GM18907 (cell line): ENCODE results near the gene UBE2F.
"Not testable (repeated sequence)": the region's sequence is repeated elsewhere in the genome, so short reads cannot be mapped to it uniquely, and the experiment has no call there.

Experiments
- ATAC-seq: cut with Tn5 transposase; IDR thresholded peaks from one replicate; pipeline ENCODE4 v1.9.1; 2021; ENCODE audit warnings: mild to moderate bottlenecking, moderate library complexity; ENCODE audit not compliant: unreplicated experiment

The UBE2F gene

DNA sequence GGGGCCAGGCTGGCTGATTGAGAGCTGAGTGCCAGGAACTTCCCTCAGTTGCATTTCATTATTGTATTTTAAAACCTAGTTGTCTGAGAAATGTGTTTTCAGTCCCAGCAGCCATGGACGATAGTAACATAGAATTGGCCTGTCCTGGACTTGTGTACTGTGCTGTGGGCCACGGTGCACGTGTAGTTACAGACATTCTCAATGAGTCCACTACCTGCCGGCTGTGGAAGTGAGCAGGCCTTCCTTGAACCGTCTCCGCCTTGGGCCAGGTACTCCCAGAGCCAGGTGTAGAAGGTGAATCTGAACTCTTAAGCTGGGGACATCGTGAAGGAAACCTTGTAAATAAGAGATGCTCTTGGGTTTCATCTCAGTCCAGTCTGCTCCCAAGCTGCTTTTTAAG, 47.0 kb downstream of the UBE2F start:
- ATAC-seq: no peak

DNA sequence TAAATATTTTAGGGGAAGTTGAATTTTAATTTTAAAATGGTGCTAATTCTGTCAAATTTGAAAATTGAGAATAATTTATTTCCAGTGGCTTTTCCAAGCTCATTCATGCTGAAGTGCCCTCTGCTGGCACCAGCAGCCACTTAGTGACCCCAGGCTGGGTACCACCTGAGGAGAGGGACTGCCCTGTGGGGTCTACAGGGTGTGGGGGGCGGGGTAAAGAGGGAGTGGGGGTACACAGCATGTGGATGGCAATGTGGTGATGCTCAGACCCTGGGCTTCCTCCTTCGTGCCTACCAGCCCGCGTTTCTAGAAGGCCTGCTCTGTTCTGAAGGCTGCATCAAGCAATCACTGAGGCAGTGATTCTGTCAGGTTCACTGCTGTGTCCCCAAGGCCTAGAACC, 48.9 kb downstream of the UBE2F start:
- no peak for ATAC-seq

DNA sequence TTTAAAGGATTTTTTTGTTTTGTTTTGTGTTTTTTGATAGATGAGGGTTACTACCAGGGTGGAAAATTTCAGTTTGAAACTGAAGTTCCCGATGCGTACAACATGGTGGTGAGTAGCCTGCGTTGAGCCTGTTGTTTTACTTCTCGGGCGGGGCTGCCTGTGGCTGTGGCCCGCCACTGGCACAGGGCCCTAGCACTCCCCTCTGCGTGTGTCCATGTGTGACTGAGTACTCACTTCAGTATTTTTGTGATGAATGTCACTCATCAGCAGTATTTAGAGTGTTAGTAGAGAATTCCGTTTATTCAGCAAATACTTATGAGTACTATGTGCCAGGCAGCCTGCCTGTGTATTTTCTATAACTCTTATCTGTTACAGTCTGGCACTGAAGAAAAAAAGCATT, 49.7 kb downstream of the UBE2F start:
- ATAC-seq: no peak

DNA sequence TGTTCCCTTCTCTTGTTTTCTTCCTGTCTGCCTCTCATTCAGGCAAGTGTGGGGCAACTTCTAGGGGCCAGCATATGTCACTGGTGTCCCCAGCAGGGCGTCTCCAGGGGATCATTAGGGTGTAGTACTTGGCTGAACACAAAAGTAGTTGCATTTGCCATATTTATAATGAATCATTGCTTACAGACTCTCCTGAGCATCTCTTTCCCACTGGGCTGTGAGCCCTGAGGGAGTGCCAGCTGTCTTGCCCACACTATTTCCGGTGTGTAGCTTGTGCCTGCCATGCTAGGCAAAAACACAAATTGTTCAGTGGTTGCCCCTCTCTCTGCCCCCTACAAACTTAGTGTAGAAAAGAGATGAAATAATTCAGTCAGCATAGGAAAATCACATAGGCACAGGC, 53.1 kb downstream of the UBE2F start:
- ATAC-seq: no peak

DNA sequence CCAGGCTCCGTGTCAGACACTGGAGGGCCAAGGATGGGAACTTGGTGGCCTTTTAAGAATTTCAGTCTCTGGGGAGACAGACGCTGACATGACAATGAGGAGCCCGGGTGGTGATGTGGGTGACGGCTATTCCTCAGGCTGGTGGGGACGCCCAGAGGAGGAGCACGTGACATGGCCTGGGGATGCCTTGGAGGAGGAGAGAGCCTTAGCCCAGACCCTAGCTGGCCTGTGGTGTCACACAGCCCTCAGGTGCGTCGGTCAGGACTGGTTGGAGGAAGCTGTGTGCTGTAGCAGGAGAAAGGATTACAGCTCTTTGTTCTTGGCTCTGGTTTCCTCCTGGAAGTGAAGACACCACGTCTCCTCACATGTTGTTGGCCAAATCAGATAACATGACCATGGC, 54.0 kb downstream of the UBE2F start:
- ATAC-seq: no peak

DNA sequence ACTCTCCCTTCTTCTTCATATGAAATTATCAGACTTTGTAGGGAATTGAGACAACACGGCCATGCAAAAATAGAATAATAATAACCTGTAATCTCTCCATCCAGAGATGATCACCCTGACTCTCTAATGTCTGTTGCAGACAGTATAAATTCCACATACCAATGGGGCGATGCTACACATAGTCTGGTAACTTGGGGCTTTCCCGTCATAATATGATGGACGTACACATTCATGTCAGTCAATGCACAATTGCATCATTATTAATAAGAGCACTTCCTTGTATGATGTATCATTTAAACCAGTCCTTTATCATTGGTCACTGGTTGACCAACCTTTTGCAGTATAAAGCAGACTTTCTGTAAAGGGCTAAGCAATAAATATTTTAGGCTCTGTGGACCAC, 54.5 kb downstream of the UBE2F start:
- ATAC-seq: no peak

DNA sequence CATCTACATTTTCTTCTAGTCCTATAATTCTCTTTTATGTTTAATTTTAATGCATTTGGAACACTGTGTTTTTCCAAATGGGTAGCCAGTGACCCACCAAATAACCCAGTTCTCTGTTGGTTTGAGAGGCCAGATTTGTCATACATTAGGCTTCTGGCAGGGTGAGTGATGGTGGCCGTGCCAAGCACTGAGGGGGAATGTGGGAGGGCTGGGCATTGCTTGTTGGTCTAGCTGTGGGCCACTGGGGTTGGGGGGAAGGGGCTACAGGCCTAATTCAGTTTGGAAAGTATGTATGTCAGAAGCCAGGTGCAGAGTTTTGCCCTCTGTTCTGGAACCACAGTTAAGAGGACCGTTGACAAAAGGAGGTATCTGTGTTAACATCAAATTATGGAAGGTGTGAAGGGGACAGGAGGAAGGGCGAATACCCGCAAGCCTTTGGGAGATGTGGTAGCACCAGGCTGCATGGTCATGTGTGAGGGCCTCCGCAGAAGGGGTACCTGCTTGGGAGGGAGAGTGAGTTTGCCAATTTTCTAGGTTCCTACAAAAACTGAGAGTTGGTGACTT, 55.9 kb downstream of the UBE2F start:
- ATAC-seq: no peak

DNA sequence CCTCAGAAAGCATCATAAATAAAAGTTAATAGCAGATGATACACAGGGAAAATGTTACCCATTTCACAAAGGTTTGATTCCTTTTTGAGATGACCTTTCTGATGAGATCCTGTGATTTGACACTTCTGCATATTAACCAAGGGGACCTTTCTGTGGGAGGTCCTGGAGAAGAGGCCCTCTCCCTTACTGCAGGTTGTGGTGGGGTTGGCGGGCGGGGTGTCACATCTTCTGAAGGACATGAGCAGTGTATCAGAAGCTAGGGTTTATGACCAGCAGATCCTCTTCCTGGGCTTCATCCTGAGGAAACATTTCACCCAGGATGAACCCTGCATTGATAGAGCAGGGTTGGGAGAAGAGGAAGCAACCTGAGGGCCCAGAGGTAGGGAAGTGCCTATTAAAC, 56.8 kb downstream of the UBE2F start:
- no peak for ATAC-seq

DNA sequence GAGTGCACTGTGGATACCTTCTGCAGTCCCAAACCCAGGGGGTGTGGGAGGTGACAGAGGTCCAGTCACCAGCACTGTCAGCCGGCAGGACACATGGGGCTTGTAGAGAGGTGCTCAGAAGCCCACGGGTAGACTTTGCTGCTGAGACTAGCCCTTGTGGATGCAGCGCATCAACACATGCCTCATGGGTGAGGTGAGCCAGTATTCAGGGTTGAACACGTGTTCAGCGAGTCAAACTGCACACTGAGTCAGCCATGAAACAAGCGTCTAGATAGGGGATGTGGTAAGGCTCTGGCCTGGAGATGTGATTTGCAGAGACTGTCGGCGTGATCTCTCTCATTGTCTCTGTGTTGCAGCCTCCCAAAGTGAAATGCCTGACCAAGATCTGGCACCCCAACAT, 58.2 kb downstream of the UBE2F start:
- ATAC-seq: no peak

DNA sequence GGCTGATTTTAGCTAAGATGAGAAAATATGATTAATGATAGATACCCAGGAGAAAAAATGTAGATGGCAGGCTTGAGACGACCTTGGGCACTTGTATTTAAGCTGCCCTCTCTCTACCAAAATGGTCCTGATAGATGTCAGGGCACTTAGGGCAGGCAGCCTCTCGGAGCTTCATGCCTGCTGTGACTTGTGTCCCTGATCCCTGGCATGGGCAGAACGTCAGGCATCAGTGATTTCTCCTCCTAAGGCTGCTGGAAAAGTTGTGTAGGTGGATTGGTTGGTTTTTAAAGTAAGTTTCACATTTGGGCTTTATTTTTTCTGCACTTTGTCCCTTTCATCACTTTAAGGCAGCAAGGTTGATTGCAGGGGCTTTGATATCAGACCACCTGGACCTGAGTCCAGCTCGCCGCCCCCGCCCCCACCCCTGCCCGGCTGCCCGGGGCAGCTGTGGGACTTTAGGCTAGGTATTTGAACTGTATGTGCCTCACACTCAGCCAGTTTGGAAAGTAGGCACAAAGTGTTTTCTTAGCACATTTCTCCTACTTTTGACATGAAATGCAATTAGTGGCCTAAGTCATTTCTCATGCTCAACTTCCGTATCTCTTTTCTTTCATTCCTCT, 59.0 kb downstream of the UBE2F start:
- ATAC-seq: no peak

DNA sequence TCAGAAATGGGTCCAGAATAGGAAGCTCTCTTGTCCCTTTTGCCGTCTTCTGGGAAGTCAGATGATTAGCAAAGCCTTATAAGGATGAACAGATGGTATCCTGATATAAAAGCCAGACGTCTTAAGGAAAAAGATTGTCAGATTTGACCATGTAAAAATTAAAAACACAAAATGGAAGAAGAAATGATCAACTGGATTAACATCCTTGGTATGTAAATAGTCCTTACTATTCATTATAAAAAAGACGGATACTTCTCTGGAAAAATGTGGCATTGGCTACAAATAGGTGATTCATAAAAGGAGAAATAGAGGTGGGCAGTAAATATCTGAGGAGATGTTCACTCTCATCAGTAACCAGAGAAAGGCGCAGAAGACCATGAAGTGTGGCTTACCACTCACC, 60.2 kb downstream of the UBE2F start:
- no peak for ATAC-seq

DNA sequence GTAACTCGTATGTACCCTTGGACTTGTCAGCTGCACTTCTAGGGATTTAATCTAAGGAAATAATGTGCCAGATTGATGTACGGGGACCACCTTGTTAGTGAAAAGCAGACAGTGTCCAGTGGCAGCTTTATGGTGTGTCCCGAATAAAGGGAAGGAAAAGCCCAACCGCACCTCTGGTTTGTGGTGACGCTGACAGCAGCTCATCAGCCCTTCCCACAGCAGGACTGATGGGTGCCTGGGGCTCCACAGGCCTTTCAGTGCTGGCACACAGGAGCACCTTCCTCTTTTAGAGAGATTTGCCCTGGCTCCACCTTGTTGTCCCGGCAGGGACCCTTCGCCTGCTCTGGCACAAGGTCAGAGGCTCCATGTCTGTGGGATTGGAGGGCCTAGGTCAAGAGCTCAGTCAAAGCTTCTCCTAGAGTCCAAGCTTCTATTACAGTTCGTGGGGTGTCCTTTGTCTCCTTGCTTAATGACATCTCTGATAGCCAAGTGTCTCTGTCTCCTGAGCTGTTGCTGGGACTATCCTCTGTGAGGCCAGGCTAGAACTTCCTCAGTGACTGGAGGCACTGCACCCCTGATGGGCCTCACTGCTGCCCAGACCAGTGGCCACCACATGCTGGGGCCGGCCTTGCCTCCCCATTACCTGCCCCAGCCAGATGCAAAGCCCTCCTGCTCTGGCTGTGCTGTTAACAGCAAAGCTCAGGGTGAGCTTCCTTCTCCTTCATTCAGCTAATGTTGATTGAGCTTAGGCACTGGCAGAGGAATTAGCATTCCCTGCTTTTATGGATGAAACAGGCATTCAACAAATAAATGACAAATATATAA, 61.0 kb downstream of the UBE2F start:
- ATAC-seq: no peak

DNA sequence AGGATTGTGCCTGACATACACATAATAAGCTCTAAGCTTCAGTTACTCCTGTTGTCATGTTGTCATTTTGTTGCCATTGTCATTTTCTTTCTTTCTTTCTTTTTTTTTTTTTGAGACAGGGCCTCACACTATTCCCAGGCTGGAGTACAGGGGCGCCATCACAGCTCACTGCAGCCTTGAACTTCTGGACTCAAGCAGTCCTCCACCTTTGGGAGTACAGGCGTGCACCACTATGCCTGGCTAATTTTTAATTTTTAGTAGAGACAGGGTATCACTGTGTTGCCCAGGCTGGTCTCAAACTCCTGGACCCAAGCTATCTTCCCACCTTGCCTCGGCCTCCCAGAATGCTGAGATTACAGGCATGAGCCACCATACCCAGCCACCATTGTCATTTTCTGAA, 63.0 kb downstream of the UBE2F start:
- ATAC-seq: no peak

DNA sequence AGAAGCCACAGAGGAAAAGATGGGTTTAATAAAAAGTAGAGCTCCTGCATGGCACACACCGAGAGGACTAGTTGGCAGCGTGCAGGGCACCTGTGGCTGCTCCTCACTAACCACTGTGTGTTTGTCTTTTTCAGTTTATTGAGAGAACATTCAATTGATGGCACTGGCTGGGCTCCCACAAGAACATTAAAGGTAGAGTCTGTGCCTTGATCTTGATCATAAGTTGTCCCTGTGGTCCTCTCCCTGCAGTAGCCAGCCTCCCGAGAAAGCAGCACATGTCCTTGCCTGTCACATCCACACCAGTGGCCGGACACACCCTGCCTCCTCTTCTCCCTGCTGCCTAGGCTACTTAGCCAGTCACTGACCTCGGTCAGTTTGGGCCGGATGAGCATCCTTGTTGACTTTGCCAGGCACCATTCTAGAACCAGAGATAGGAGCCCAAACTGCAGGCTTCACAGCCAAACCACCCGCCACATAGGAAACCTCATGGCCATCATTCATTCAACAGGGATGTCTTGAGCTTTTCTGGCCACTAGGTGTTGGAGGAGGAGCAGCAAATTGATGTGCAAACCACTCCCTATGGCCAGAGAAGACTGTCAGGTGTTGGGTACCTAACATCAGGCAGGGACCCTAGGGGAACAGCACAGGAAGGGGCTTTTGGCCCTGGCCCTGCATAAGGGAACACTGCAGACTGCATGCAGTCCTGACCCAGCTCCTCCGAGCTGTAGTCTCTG, 63.8 kb downstream of the UBE2F start:
- ATAC-seq: no peak

DNA sequence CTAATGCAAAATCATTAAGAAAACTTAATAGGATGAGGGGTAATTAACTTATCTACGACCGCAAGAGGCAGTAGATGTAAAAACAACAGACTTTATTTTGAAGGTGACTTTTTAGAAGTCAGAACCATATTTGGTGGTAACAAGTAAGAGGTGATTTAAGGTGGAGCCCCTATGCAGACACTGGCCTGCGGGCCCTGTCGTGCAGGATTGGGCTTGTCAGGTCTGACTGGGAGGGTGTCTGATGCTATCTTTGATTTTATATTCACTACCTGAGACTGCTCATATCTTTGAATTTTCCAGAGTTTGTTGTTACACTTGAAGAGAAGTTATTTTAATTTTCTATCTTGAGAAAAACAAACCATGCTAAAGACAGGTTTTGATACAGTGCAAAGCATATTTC, 64.9 kb downstream of the UBE2F start:
- ATAC-seq: no peak

DNA sequence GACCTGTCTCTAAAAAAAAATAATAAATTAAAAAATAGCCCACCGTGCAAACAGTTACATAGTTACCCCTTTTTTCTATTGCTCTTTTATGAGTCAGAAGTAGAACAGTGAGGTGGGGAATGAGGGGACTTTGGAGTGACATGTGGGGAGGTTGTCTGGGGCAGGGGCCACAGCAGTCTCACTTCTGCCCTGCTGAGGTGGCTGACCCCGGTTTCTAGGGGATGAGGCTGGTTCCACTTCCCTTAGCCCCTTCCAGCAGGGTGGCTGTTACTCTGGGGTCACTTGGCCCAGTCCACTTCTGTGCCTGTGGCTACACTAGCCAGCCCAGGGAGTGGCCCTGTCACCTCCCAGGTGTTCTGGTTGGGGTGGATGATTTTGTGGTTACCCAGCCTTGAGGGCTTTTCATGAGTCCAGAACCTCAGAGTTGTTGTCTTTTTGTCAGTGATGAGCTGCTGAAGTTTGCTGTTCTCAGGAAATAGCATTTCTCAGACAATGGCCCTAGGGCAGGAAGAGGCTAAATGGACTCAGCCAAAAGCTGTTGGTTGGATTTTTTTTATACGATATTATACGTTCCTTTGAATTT, 66.0 kb downstream of the UBE2F start:
- ATAC-seq: no peak

DNA sequence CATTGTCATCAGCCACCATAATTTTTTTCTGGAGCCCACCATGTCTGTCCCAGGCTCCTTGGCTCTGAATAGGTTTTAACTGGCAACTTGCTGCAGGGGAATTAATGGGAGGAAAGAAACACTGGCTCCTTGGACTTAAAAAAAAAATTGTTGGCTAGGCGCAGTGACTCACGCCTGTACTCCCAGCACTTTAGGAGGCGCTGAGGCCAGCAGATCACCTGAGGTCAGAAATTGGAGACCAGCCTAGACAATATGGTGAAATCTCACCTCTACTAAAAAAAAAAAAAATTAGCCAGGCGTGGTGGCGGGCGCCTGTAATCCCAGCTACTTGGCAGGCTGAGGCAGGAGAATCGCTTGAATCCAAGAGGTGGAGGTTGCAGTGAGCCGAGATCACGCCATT, 67.2 kb downstream of the UBE2F start:
- ATAC-seq: not testable (repeated sequence)

DNA sequence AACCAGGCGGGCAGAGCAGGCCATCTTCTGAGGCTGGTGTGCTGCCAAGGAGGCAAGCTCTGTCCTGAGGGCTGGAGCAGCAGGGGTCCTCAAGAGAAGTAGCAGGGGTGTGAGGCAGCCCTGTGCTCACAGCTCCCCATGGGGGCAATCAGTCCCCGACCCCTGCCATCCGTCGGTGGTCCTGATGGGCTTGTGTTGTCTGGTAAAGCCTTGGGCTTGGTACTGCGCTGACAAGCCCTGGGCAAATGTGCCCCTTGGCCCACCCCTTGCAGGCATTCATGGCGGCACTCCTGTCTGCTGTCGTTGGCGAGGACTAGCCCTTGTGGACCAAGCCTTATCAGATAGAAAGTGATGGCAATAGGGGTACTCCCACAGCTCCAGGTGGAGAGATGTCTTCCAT, 71.4 kb downstream of the UBE2F start:
- ATAC-seq: no peak

DNA sequence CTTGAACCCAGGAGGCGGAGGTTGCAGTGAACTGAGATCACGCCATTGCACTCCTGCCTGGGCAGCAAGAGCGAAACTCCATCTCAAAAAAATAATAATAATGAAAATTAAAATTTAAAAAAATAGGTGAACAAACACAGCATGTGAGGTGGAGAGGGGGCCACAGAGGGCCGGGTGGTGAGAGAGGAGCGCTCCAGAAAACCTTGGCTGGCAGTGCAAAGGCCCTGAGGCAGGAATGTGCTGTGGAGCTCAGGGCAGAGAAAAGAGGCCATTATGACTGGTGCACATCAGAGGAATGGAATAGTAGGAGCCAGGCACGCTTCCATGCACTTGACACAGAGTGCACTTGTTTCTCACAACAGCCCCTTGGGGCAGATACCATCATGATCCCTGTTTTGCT, 72.3 kb downstream of the UBE2F start:
- ATAC-seq: no peak

DNA sequence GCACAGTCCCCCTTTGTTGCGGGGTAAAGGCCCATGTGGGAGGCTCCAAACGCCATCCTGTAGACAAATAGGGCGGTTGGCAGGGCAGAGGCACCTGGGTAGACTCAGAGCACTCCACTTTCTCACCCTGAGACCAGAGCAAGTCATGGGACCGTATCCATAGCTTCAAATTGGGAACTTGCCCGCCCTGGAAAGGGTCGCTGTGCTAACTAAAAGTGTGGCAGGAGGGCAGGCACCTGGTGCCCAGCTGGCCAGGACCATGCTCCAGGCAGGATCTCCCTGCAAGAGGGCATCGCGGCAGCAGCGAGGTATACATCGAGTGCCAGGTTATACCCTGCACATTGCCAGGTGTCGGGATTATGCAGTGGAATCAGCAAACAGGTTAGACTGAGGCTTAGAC, 73.2 kb downstream of the UBE2F start:
- no peak for ATAC-seq

DNA sequence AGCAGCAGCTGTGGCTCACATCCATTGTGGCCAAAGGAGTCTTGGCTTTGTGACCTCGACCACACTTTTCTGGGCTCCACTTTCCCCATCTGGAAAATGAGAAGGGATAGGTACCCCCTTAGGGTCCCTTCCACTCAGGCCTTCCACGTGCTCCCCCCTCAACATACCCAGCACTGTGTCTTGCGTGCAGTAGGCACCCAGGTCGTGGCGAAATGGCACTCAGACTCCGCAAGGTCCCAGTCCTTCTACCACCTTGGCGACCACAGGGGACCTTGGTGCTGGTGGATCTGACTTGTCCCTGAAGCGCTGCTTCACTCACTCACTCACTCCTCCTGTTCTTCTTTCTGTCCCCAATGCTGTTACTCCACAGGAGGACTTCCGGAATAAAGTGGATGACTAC, 74.1 kb downstream of the UBE2F start:
- no peak for ATAC-seq
